Transverse colon (tissue), 4 donors: Measurements from ENCODE around the gene CES5A. TPM values are rescaled to one million over a fixed set of nuclear protein-coding genes. Genes with fewer than 3 reads are reported as not detected.

ENCODE experiments used
- DNase-seq: peaks from one replicate; pipeline ENCODE4 v3.0.0-alpha.2; 2019
- H3K27ac ChIP-seq, 4 donors: fragments of 200-600 bp; sonication (generic); 2 replicates each; pipeline ENCODE4 v1.5.1; 2016 to 2018; ENCODE audit warnings: inconsistent platforms in 4 of 4
- H3K27me3 ChIP-seq: fragments of 200-600 bp; sonication (generic); 2 replicates; pipeline ENCODE4 v1.5.1; 2017; ENCODE audit warnings: inconsistent platforms
- H3K36me3 ChIP-seq, 4 donors: fragments of 200-600 bp; sonication (generic); 2 replicates each; pipeline ENCODE4 v1.5.1; 2017 to 2019; ENCODE audit warnings: inconsistent platforms in 4 of 4
- H3K4me1 ChIP-seq, 4 donors: fragments of 200-600 bp; sonication (generic); 2 replicates each; pipeline ENCODE4 v1.5.1; 2017 to 2020; ENCODE audit warnings: inconsistent platforms in 4 of 4
- H3K4me3 ChIP-seq, 4 donors: fragments of 200-600 bp; sonication (generic); 1 replicate in 1 of 4; 2 replicates in 3 of 4; pipeline versions ENCODE4 v1.5.1 to v1.6.1; 2017 to 2019; ENCODE audit warnings: inconsistent platforms in 4 of 4
- H3K9me3 ChIP-seq, 2 donors: fragments of 200-600 bp; sonication (generic); 2 replicates each; pipeline ENCODE4 v1.5.1; 2017 to 2019; ENCODE audit warnings: inconsistent platforms in 2 of 2
- CTCF ChIP-seq, 5 experiments: fragments of 200-600 bp in 3 of 5; fragments of 450-650 bp in 2 of 5; sonication (generic) in 3 of 5; IDR thresholded peaks; 1 replicate in 2 of 5; 2 replicates in 3 of 5; pipeline ENCODE4 v1.5.1; 2016 to 2017; ENCODE audit warnings: antibody characterized with exemption in 5 of 5, inconsistent platforms in 3 of 5, mild to moderate bottlenecking in 2 of 5, moderate library complexity in 1 of 5
- EP300 ChIP-seq: sonication (generic); formaldehyde crosslinking; IDR thresholded peaks from one replicate; pipeline ENCODE4 v1.6.1; 2017; ENCODE audit warnings: antibody characterized with exemption, low read depth
- POLR2A ChIP-seq: fragments of 450-650 bp; IDR thresholded peaks from one replicate; pipeline ENCODE4 v1.6.1; 2016; ENCODE audit warnings: antibody characterized with exemption, mild to moderate bottlenecking, moderate library complexity
- POLR2AphosphoS5 ChIP-seq, 3 donors: sonication (generic); formaldehyde crosslinking; IDR thresholded peaks; one replicate each; pipeline ENCODE4 v1.6.1; 2016; ENCODE audit warnings: antibody characterized with exemption in 3 of 3
- WGBS, 2 donors: methylation state at CpG; one replicate each; pipeline ENCODE4 v1.1.5; 2018; ENCODE audit warnings: low coverage in 1 of 2; 5-methylcytosine and 5-hydroxymethylcytosine counted together
- in situ Hi-C, 4 donors: fragments of 200-750 bp; cut with MboI; loops; one replicate each; pipeline versions ENCODE4 v1.15.0 to v1.15.1; 2017; ENCODE audit warnings: low sequenced_read_pairs in 3 of 4, low pct_ligation_motif_present in 1 of 4, low pct_unique_long_range_greater_than_20kb in 1 of 4
- intact Hi-C: fragments of 100-400 bp; cut with DNase I; formaldehyde crosslinking; loops from one replicate; pipeline ENCODE4 v1.15.1; 2023; ENCODE audit warnings: low total_unique reads
- total RNA-seq, 4 donors: library from RNA; depleted of rRNA; stranded (reverse); fragments of >200 nt; gene quantifications; one replicate each; pipeline ENCODE4 v1.1.0, GENCODE V29; 2016

CES5A gene
- total RNA-seq, 4 donors from 2014 or later = not detected

DNA sequence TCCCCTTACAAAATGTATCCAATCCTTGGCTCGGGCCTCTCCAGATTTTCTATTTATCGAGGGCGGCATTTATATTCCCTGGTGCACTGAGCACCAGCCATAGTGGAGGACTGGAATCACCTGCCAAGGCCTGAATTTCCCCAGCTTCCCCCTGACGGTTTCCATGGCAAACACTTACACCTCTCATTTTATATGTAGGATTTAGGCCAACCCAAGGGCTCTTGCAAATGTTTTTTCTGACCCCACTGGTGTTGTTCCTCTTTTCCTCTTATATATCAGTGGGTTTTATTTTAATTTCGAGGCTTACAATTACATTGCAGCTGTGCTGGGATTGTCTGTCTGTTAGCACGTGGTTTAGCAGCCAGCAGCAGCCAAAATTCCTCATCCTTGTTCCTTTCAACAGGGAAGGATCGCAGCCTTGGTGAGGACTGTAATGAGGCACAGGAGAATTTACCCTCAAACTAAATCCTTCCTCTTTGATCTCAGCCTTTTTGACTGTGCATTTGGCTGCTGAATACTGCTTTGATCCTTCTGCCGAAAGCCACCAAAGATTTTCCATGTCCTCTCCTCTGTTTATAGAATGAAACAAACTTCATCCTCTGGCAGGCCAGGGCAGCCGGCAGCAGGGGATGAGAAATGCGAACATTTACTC lies 26.5 kb upstream of the CES5A start:
- no peak for TF ChIP-seq POLR2A
- no peak for TF ChIP-seq CTCF (IDR thresholded peaks at IDR 0.05)
- no peak for TF ChIP-seq EP300
- TF ChIP-seq POLR2AphosphoS5 (IDR thresholded peaks at IDR 0.05) = no peak
- H3K36me3 ChIP-seq = no peaks in the 10 kb centered on the region
- no peaks in the 10 kb centered on the region for H3K4me1 ChIP-seq
- DNase-seq = no peak
- in situ Hi-C loops = no loop called here
- H3K9me3 ChIP-seq = no peaks in the 10 kb centered on the region
- H3K4me3 ChIP-seq = no peak overlapping the region
- no peak overlapping the region for H3K27ac ChIP-seq
- intact Hi-C loops = no loop called here
- no peaks in the 10 kb centered on the region for H3K27me3 ChIP-seq
- WGBS, 2 donors = 56 to 64% methylated on average over 6 to 10 of the region's 10 CpGs

- 61 to 73% methylated on average over 2 to 5 of the region's 5 CpGs for WGBS, 2 donors
- Histone ChIP-seq H3K9me3 (no peaks in the 10 kb centered on the region), H3K36me3 (no peaks in the 10 kb centered on the region), H3K4me1 (no peaks in the 10 kb centered on the region), H3K4me3 (no peak overlapping the region), H3K27me3 (no peaks in the 10 kb centered on the region), H3K27ac (no peak overlapping the region)
- intact Hi-C loops = no loop called here
- TF ChIP-seq EP300 = no peak
- no peak for TF ChIP-seq POLR2AphosphoS5 (IDR thresholded peaks at IDR 0.05)
- TF ChIP-seq POLR2A = no peak
- no peak for TF ChIP-seq CTCF (IDR thresholded peaks at IDR 0.05)
- in situ Hi-C loops = no loop called here
- DNase-seq = no peak
Observed at GRCh38 chr16:55900616-55901393, 25.6 kb upstream of the CES5A start.

DNA sequence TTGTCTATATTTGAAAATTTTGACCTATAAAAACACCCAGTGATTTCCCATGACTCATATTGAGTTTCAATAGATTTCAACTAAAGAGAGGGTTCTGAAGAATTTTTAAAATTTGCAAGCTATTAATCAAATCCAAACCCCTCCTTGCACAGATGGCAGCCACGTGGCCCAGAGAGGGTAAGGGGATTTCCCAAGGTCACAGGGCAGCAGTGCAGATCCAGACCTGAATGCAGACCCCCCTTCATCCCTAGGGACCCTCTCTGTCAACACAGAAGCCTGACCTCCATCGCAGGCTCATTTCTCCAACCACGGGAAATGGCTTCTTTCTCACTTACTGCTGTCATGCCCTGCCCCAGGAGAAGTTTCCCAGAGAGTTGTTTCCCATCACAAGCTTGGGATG lies 24.7 kb upstream of the CES5A start:
- no peaks in the 10 kb centered on the region for H3K36me3 ChIP-seq
- H3K9me3 ChIP-seq = no peaks in the 10 kb centered on the region
- no peak overlapping the region for H3K4me3 ChIP-seq
- no peaks in the 10 kb centered on the region for H3K27me3 ChIP-seq
- H3K4me1 ChIP-seq = no peaks in the 10 kb centered on the region
- H3K27ac ChIP-seq = no peak overlapping the region
- in situ Hi-C loops = no loop called here
- WGBS, 2 donors = 39 to 46% methylated on average over 2 to 3 of the region's 3 CpGs
- no peak for DNase-seq
- no peak for TF ChIP-seq EP300
- TF ChIP-seq POLR2A = no peak
- no peak for TF ChIP-seq CTCF (IDR thresholded peaks at IDR 0.05)
- TF ChIP-seq POLR2AphosphoS5 (IDR thresholded peaks at IDR 0.05) = no peak
- intact Hi-C loops = no loop called here

- TF ChIP-seq POLR2AphosphoS5 (IDR thresholded peaks at IDR 0.05) (no peak), POLR2A (no peak), EP300 (no peak), CTCF (IDR thresholded peaks at IDR 0.05) (no peak)
- no peaks in the 10 kb centered on the region for H3K27me3 ChIP-seq
- H3K36me3 ChIP-seq = no peaks in the 10 kb centered on the region
- intact Hi-C loops (no loop called here), in situ Hi-C loops (no loop called here)
- 75 to 90% methylated on average over 1 of the region's 1 CpG for WGBS, 2 donors
- H3K9me3 ChIP-seq = peaks cover 0 to 3% of the 10 kb centered on the region in 2 donors
- DNase-seq = no peak
- no peaks in the 10 kb centered on the region for H3K4me1 ChIP-seq
- H3K4me3 ChIP-seq = no peak overlapping the region
- H3K27ac ChIP-seq = no peak overlapping the region
Observed at GRCh38 chr16:55898592-55898991, 23.4 kb upstream of the CES5A start.
